Fibroblast of pulmonary artery (primary cell): ENCODE measurements around the gene NKX6-2.

ENCODE experiments used
- DNase-seq: peaks from one replicate; pipeline ENCODE4 v3.0.0-alpha.2; 2010; ENCODE audit warnings: low read depth
- H3K4me3 ChIP-seq: replicated peaks from 2 replicates; pipeline ENCODE4 v1.5.1; 2011; ENCODE audit warnings: low read depth, mild to moderate bottlenecking, control low read depth, low read length, moderate library complexity
- CTCF ChIP-seq: IDR thresholded peaks from 2 replicates; pipeline ENCODE4 v1.5.1; 2011; ENCODE audit warnings: mild to moderate bottlenecking, control low read depth, low read length, inconsistent platforms; ENCODE audit errors: missing control alignments

The NKX6-2 gene

GRCh38 chr10:132735923-132736391 lies 50.0 kb downstream of the NKX6-2 start:
- no peak overlapping the region for H3K4me3 ChIP-seq
- no peak for DNase-seq
- TF ChIP-seq CTCF: no peak

- no peak for DNase-seq
- TF ChIP-seq CTCF: no peak
- no peak overlapping the region for H3K4me3 ChIP-seq
Observed at GRCh38 chr10:132735341-132735775, 50.6 kb downstream of the NKX6-2 start.

GRCh38 chr10:132733926-132734325 lies 52.0 kb downstream of the NKX6-2 start:
- TF ChIP-seq CTCF: no peak
- no peak overlapping the region for H3K4me3 ChIP-seq
- DNase-seq: no peak
